B cell (primary cell): Measurements from ENCODE around the gene IFNA13.
"Not testable (repeated sequence)": the region's sequence is repeated elsewhere in the genome, so short reads cannot be mapped to it uniquely, and the experiment has no call there.

Source experiments
- EZH2 ChIP-seq: IDR thresholded peaks from 2 replicates; pipeline ENCODE4 v1.6.1; 2012; ENCODE audit warnings: borderline replicate concordance, low read depth, mild to moderate bottlenecking, moderate library complexity, low read length; ENCODE audit not compliant: insufficient read depth, poor library complexity, severe bottlenecking
- TF ChIP-seq, protein P1 (sequence below): fragments of 200-600 bp; IDR thresholded peaks from one replicate; pipeline ENCODE4 v1.8.0; 2022; ENCODE audit warnings: antibody characterized with exemption, mild to moderate bottlenecking

GRCh38 chr9:21367169-21367568 lies 688 bp downstream of the IFNA13 start:
- TF ChIP-seq, protein P1, sequence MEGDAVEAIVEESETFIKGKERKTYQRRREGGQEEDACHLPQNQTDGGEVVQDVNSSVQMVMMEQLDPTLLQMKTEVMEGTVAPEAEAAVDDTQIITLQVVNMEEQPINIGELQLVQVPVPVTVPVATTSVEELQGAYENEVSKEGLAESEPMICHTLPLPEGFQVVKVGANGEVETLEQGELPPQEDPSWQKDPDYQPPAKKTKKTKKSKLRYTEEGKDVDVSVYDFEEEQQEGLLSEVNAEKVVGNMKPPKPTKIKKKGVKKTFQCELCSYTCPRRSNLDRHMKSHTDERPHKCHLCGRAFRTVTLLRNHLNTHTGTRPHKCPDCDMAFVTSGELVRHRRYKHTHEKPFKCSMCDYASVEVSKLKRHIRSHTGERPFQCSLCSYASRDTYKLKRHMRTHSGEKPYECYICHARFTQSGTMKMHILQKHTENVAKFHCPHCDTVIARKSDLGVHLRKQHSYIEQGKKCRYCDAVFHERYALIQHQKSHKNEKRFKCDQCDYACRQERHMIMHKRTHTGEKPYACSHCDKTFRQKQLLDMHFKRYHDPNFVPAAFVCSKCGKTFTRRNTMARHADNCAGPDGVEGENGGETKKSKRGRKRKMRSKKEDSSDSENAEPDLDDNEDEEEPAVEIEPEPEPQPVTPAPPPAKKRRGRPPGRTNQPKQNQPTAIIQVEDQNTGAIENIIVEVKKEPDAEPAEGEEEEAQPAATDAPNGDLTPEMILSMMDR = not testable (repeated sequence)
- not testable (repeated sequence) for TF ChIP-seq EZH2
